ENCODE data around the gene FBLN7. TPM values are rescaled to one million over a fixed set of nuclear protein-coding genes. Genes with fewer than 3 reads are reported as not detected.
A peak's percentile ranks its signal among the peaks of the same experiment; 100 is the strongest.

FBLN7 gene
- total RNA-seq, 6 experiments from 2014 or later, result 1.2 to 5.4 (median 2.9) TPM

GRCh38 chr2:112184121-112184520 is 45.9 kb downstream of the FBLN7 start:
- intact Hi-C loops (cut with DNase I), result no loop called here
- ATAC-seq (no peak), DNase-seq (no peak)
- TF ChIP-seq, protein P1, sequence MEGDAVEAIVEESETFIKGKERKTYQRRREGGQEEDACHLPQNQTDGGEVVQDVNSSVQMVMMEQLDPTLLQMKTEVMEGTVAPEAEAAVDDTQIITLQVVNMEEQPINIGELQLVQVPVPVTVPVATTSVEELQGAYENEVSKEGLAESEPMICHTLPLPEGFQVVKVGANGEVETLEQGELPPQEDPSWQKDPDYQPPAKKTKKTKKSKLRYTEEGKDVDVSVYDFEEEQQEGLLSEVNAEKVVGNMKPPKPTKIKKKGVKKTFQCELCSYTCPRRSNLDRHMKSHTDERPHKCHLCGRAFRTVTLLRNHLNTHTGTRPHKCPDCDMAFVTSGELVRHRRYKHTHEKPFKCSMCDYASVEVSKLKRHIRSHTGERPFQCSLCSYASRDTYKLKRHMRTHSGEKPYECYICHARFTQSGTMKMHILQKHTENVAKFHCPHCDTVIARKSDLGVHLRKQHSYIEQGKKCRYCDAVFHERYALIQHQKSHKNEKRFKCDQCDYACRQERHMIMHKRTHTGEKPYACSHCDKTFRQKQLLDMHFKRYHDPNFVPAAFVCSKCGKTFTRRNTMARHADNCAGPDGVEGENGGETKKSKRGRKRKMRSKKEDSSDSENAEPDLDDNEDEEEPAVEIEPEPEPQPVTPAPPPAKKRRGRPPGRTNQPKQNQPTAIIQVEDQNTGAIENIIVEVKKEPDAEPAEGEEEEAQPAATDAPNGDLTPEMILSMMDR (IDR thresholded peaks at IDR 0.05), result no peak
- TF ChIP-seq POLR2A (IDR thresholded peaks at IDR 0.05), result no peak
- Histone ChIP-seq H3K36me3 (no peaks in the 10 kb centered on the region), H3K9me3 (no peaks in the 10 kb centered on the region), H3K4me1 (no peaks in the 10 kb centered on the region), H3K27me3 (no peaks in the 10 kb centered on the region), H3K27ac (no peak overlapping the region), H3K4me3 (no peak overlapping the region)
- WGBS (ENCODE audit: insufficient coverage, low coverage, low lambda C conversion rate, missing lambda C conversion rate), result no CpG with 5 or more reads among the region's 8 CpGs

DNA sequence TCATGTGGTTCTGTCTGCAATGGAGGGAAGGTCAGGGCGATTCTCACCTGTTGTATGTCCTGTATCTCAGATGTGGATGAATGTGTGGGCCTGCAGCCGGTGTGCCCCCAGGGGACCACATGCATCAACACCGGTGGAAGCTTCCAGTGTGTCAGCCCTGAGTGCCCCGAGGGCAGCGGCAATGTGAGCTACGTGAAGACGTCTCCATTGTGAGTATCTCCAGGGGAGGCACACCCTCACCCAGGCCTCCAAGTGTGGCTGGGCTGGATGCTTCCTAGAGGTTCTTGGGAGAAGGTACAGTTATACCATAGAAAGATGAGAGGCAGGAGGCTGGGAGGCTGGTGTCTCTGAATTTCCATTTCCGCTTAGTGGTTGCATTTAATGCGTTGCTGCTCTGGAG is 46.9 kb downstream of the FBLN7 start:
- ATAC-seq (no peak), DNase-seq (no peak)
- WGBS (ENCODE audit: insufficient coverage, low coverage, low lambda C conversion rate, missing lambda C conversion rate), result 83% methylated on average over 1 of the region's 9 CpGs
- H3K4me3 ChIP-seq, result no peak overlapping the region
- no peak overlapping the region for H3K27ac ChIP-seq
- no peak for TF ChIP-seq POLR2A (IDR thresholded peaks at IDR 0.05)
- TF ChIP-seq, protein P1 (IDR thresholded peaks at IDR 0.05), result no peak
- H3K27me3 ChIP-seq, result no peaks in the 10 kb centered on the region
- no peaks in the 10 kb centered on the region for H3K36me3 ChIP-seq
- no peaks in the 10 kb centered on the region for H3K4me1 ChIP-seq
- H3K9me3 ChIP-seq, result no peaks in the 10 kb centered on the region
- intact Hi-C loops (cut with DNase I), result no loop called here

- H3K27me3 ChIP-seq, result no peaks in the 10 kb centered on the region
- H3K9me3 ChIP-seq, result no peaks in the 10 kb centered on the region
- intact Hi-C loops (cut with DNase I), result no loop called here
- 85% methylated on average over 7 of the region's 31 CpGs for WGBS (ENCODE audit: insufficient coverage, low coverage, low lambda C conversion rate, missing lambda C conversion rate)
- DNase-seq, result no peak
- no peaks in the 10 kb centered on the region for H3K4me1 ChIP-seq
- ATAC-seq, result no peak
- H3K36me3 ChIP-seq, result no peaks in the 10 kb centered on the region
- no peak for TF ChIP-seq POLR2A (IDR thresholded peaks at IDR 0.05)
- TF ChIP-seq, protein P1 (IDR thresholded peaks at IDR 0.05), result no peak
- H3K27ac ChIP-seq, result no peak overlapping the region
- H3K4me3 ChIP-seq, result no peak overlapping the region
Observed at GRCh38 chr2:112187046-112187715, 49.0 kb downstream of the FBLN7 start.

DNA sequence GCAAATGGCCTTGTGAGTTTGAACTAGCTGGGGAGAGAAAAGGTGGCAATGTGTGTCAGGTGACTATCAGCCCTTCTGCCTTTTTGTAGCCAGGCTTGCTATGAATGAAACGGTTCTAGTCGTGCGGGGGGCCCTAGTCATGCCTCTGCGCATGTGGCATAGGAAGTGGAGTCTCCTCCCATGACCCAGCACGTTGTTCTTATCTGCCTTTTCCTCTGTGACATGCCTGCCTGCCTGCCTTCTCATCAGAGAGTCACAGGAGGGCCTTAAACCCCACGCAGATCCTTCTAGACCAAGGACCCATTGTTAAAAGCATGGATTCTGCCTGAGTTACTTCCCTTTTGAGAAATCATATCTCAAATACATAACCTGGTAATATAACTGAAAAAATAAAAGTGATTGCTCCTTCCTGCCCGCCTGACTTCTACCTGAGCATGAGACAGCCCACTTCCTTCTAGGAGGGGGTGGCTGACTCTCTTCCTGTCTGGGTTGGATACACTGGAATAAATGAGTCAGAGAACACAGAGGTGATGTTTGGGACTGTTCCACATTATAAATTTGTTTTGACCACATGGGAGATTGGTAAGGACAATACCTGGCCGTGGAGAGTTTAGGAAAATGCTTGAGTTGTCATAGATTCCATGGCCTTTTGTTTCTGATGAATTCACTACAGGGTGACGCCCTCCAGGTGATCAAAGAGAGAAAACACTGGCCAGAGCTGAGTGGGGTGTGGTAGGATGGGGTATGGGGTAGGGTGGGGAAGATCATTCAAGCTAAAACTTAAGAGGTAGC is 49.8 kb downstream of the FBLN7 start:
- H3K27ac ChIP-seq, result no peak overlapping the region
- no peaks in the 10 kb centered on the region for H3K9me3 ChIP-seq
- H3K4me3 ChIP-seq, result no peak overlapping the region
- TF ChIP-seq, protein P1 (IDR thresholded peaks at IDR 0.05), result no peak
- no peak for TF ChIP-seq POLR2A (IDR thresholded peaks at IDR 0.05)
- DNase-seq (no peak), ATAC-seq (peak in 1 of 4 donors; percentile 45)
- no peaks in the 10 kb centered on the region for H3K36me3 ChIP-seq
- no peaks in the 10 kb centered on the region for H3K4me1 ChIP-seq
- no peaks in the 10 kb centered on the region for H3K27me3 ChIP-seq
- WGBS (ENCODE audit: insufficient coverage, low coverage, low lambda C conversion rate, missing lambda C conversion rate), result 65% methylated on average over 8 of the region's 9 CpGs
- intact Hi-C loops (cut with DNase I), result no loop called here

Data from right lobe of liver (tissue), 6 donors.